GM04503 (cell line): ENCODE measurements around the gene NFX1.
"Not testable (repeated sequence)": the region's sequence is repeated elsewhere in the genome, so short reads cannot be mapped to it uniquely, and the experiment has no call there.

Source experiments
- DNase-seq: peaks from one replicate; pipeline ENCODE4 v3.0.0-alpha.2; 2012; ENCODE audit warnings: low read depth

The NFX1 gene

GRCh38 chr9:33310748-33311147 is 20.4 kb downstream of the NFX1 start:
- DNase-seq = no peak

- DNase-seq = no peak
Observed at GRCh38 chr9:33311953-33312352, 21.6 kb downstream of the NFX1 start.

- no peak for DNase-seq
Observed at GRCh38 chr9:33315371-33315770, 25.1 kb downstream of the NFX1 start.

- DNase-seq = not testable (repeated sequence)
Observed at GRCh38 chr9:33317136-33317535, 26.8 kb downstream of the NFX1 start.

GRCh38 chr9:33318225-33318624 is 27.9 kb downstream of the NFX1 start:
- DNase-seq = no peak

- no peak for DNase-seq
Observed at GRCh38 chr9:33318781-33319180, 28.5 kb downstream of the NFX1 start.

GRCh38 chr9:33320230-33320567 is 29.9 kb downstream of the NFX1 start:
- no peak for DNase-seq

- DNase-seq = peak; percentile 86
Observed at GRCh38 chr9:33320568-33321261, 30.4 kb downstream of the NFX1 start.

- peak; percentile 90 for DNase-seq
Observed at GRCh38 chr9:33329117-33329563, 38.8 kb downstream of the NFX1 start.

- DNase-seq = no peak
Observed at GRCh38 chr9:33329979-33330378, 39.7 kb downstream of the NFX1 start.

GRCh38 chr9:33331377-33331891 is 41.1 kb downstream of the NFX1 start:
- DNase-seq = no peak

- DNase-seq = no peak
Observed at GRCh38 chr9:33332011-33332410, 41.7 kb downstream of the NFX1 start.

- DNase-seq = not testable (repeated sequence)
Observed at GRCh38 chr9:33332956-33333355, 42.6 kb downstream of the NFX1 start.

GRCh38 chr9:33340186-33340585 is 49.9 kb downstream of the NFX1 start:
- no peak for DNase-seq

GRCh38 chr9:33341182-33341581 is 50.9 kb downstream of the NFX1 start:
- no peak for DNase-seq

GRCh38 chr9:33344145-33344544 is 53.8 kb downstream of the NFX1 start:
- DNase-seq = no peak

GRCh38 chr9:33346564-33346963 is 56.2 kb downstream of the NFX1 start:
- no peak for DNase-seq

GRCh38 chr9:33348998-33349397 is 58.7 kb downstream of the NFX1 start:
- DNase-seq = no peak

GRCh38 chr9:33349743-33350142 is 59.4 kb downstream of the NFX1 start:
- no peak for DNase-seq

- peak; percentile 78 for DNase-seq
Observed at GRCh38 chr9:33350310-33350709, 60.0 kb downstream of the NFX1 start.

GRCh38 chr9:33351547-33351946 is 61.2 kb downstream of the NFX1 start:
- no peak for DNase-seq

GRCh38 chr9:33354651-33355211 is 64.4 kb downstream of the NFX1 start:
- DNase-seq = no peak

- no peak for DNase-seq
Observed at GRCh38 chr9:33355933-33356332, 65.6 kb downstream of the NFX1 start.

- DNase-seq = not testable (repeated sequence)
Observed at GRCh38 chr9:33358641-33359040, 68.3 kb downstream of the NFX1 start.
